Measurements from ENCODE around the gene SLC66A3. TPM values are rescaled to one million over a fixed set of nuclear protein-coding genes. Genes with fewer than 3 reads are reported as not detected.

SLC66A3 gene
- total RNA-seq, 1 experiment from 2014 or later, result 12.5 TPM

DNA sequence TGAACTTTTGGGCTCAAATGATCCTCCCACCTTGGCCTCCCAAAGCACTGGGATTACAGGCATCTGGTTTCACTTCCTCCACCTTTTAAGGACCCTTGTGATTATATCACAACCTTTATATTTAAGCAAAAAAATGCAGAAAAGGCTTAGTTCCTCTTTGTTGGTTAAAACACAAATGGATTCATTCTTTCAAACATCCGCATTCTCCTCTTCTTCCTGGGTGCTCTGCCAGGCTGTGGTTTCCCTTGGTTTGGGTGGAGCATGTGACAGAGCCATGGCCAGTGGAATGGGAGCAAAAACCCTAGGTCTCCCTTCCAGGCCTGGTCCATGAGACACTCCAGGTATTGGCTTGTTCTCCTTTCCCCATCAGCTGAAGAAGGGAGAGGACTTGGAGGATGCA lies 9.9 kb upstream of the SLC66A3 start:
- H3K36me3 Mint-ChIP-seq, result no peaks in the 10 kb centered on the region
- POLR2A ChIA-PET, result no interaction called here
- no peaks in the 10 kb centered on the region for H3K27me3 Mint-ChIP-seq (ENCODE audit: low read depth)
- CTCF ChIA-PET, result interaction anchor here (1.8 to 1.9 kb wide), 2 partner anchors 12 to 301 kb away, joined by 7 read pairs; a partner anchor contains a TSS
- peaks cover 17% of the 10 kb centered on the region for H3K9me3 Mint-ChIP-seq
- no peak overlapping the region for H3K4me3 Mint-ChIP-seq
- no peaks in the 10 kb centered on the region for H3K4me1 Mint-ChIP-seq
- H3K27ac Mint-ChIP-seq, result no peak overlapping the region
- no peak for DNase-seq (ENCODE audit: low spot score)
- ATAC-seq, result no peak
- TF ChIP-seq IRF2 (CRISPR knock-in tag; IDR thresholded peaks at IDR 0.05; ENCODE audit: borderline replicate concordance, low read depth) (no peak), ATF1 (CRISPR knock-in tag; IDR thresholded peaks at IDR 0.05) (no peak), SP1 (CRISPR knock-in tag; conservative IDR thresholded peaks at IDR 0.05) (no peak), NFATC4 (CRISPR knock-in tag; IDR thresholded peaks at IDR 0.05) (no peak), RORB (CRISPR knock-in tag; IDR thresholded peaks at IDR 0.05) (no peak), ETV6 (CRISPR knock-in tag; IDR thresholded peaks at IDR 0.05) (no peak), TEAD1 (CRISPR knock-in tag; IDR thresholded peaks at IDR 0.05) (no peak), HMGA2 (CRISPR knock-in tag; IDR thresholded peaks at IDR 0.05) (no peak)
- TF ChIP-seq, protein P1, sequence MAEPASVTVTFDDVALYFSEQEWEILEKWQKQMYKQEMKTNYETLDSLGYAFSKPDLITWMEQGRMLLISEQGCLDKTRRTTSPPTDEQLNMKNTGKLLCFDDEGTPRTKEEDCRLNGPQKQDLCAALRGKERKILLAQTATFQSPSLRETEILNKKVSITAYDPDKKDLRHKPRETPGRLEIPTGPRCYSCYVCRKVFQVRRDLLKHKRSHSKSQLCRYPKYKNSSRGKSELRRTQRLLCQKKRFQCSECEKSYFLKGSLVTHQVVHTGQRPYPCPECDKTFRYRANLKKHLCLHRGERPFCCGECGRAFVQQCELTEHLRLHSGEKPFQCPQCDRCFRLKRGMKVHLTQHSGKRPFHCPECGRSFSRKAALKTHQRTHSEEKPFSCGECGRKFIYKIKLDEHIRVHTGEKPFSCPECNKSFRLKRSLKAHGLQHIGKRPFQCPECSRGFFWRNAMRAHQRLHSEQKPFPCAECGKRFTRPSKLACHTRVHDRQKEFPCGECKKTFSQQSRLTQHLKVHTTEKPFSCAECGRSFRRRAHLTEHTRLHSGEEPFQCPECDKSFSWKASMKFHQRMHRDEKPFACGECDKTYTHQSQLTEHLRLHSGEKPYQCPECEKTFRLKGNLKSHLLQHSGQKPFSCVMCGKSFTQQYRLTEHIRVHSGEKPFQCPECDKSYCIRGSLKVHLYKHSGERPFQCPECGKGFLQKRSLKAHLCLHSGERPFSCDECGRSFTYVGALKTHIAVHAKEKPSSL (CRISPR knock-in tag; conservative IDR thresholded peaks at IDR 0.05), result no peak
- TF ChIP-seq, protein P2, sequence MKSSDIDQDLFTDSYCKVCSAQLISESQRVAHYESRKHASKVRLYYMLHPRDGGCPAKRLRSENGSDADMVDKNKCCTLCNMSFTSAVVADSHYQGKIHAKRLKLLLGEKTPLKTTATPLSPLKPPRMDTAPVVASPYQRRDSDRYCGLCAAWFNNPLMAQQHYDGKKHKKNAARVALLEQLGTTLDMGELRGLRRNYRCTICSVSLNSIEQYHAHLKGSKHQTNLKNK (CRISPR knock-in tag; IDR thresholded peaks at IDR 0.05), result no peak
- TF ChIP-seq, protein P3, sequence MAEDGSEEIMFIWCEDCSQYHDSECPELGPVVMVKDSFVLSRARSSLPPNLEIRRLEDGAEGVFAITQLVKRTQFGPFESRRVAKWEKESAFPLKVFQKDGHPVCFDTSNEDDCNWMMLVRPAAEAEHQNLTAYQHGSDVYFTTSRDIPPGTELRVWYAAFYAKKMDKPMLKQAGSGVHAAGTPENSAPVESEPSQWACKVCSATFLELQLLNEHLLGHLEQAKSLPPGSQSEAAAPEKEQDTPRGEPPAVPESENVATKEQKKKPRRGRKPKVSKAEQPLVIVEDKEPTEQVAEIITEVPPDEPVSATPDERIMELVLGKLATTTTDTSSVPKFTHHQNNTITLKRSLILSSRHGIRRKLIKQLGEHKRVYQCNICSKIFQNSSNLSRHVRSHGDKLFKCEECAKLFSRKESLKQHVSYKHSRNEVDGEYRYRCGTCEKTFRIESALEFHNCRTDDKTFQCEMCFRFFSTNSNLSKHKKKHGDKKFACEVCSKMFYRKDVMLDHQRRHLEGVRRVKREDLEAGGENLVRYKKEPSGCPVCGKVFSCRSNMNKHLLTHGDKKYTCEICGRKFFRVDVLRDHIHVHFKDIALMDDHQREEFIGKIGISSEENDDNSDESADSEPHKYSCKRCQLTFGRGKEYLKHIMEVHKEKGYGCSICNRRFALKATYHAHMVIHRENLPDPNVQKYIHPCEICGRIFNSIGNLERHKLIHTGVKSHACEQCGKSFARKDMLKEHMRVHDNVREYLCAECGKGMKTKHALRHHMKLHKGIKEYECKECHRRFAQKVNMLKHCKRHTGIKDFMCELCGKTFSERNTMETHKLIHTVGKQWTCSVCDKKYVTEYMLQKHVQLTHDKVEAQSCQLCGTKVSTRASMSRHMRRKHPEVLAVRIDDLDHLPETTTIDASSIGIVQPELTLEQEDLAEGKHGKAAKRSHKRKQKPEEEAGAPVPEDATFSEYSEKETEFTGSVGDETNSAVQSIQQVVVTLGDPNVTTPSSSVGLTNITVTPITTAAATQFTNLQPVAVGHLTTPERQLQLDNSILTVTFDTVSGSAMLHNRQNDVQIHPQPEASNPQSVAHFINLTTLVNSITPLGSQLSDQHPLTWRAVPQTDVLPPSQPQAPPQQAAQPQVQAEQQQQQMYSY (CRISPR knock-in tag; IDR thresholded peaks at IDR 0.05), result no peak
- TF ChIP-seq, protein P4, sequence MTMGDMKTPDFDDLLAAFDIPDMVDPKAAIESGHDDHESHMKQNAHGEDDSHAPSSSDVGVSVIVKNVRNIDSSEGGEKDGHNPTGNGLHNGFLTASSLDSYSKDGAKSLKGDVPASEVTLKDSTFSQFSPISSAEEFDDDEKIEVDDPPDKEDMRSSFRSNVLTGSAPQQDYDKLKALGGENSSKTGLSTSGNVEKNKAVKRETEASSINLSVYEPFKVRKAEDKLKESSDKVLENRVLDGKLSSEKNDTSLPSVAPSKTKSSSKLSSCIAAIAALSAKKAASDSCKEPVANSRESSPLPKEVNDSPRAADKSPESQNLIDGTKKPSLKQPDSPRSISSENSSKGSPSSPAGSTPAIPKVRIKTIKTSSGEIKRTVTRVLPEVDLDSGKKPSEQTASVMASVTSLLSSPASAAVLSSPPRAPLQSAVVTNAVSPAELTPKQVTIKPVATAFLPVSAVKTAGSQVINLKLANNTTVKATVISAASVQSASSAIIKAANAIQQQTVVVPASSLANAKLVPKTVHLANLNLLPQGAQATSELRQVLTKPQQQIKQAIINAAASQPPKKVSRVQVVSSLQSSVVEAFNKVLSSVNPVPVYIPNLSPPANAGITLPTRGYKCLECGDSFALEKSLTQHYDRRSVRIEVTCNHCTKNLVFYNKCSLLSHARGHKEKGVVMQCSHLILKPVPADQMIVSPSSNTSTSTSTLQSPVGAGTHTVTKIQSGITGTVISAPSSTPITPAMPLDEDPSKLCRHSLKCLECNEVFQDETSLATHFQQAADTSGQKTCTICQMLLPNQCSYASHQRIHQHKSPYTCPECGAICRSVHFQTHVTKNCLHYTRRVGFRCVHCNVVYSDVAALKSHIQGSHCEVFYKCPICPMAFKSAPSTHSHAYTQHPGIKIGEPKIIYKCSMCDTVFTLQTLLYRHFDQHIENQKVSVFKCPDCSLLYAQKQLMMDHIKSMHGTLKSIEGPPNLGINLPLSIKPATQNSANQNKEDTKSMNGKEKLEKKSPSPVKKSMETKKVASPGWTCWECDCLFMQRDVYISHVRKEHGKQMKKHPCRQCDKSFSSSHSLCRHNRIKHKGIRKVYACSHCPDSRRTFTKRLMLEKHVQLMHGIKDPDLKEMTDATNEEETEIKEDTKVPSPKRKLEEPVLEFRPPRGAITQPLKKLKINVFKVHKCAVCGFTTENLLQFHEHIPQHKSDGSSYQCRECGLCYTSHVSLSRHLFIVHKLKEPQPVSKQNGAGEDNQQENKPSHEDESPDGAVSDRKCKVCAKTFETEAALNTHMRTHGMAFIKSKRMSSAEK (CRISPR knock-in tag; IDR thresholded peaks at IDR 0.05; ENCODE audit: borderline replicate concordance), result no peak
- TF ChIP-seq, protein P5, sequence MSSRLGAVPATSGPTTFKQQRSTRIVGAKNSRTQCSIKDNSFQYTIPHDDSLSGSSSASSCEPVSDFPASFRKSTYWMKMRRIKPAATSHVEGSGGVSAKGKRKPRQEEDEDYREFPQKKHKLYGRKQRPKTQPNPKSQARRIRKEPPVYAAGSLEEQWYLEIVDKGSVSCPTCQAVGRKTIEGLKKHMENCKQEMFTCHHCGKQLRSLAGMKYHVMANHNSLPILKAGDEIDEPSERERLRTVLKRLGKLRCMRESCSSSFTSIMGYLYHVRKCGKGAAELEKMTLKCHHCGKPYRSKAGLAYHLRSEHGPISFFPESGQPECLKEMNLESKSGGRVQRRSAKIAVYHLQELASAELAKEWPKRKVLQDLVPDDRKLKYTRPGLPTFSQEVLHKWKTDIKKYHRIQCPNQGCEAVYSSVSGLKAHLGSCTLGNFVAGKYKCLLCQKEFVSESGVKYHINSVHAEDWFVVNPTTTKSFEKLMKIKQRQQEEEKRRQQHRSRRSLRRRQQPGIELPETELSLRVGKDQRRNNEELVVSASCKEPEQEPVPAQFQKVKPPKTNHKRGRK (CRISPR knock-in tag; IDR thresholded peaks at IDR 0.05; ENCODE audit: borderline replicate concordance), result no peak
- TF ChIP-seq, protein P6, sequence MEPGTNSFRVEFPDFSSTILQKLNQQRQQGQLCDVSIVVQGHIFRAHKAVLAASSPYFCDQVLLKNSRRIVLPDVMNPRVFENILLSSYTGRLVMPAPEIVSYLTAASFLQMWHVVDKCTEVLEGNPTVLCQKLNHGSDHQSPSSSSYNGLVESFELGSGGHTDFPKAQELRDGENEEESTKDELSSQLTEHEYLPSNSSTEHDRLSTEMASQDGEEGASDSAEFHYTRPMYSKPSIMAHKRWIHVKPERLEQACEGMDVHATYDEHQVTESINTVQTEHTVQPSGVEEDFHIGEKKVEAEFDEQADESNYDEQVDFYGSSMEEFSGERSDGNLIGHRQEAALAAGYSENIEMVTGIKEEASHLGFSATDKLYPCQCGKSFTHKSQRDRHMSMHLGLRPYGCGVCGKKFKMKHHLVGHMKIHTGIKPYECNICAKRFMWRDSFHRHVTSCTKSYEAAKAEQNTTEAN (CRISPR knock-in tag; IDR thresholded peaks at IDR 0.05), result no peak
- TF ChIP-seq, protein P7, sequence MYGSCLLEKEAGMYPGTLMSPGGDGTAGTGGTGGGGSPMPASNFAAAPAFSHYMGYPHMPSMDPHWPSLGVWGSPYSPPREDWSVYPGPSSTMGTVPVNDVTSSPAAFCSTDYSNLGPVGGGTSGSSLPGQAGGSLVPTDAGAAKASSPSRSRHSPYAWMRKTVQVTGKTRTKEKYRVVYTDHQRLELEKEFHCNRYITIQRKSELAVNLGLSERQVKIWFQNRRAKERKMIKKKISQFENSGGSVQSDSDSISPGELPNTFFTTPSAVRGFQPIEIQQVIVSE (CRISPR knock-in tag; IDR thresholded peaks at IDR 0.05; ENCODE audit: borderline replicate concordance), result no peak
- TF ChIP-seq, protein P8, sequence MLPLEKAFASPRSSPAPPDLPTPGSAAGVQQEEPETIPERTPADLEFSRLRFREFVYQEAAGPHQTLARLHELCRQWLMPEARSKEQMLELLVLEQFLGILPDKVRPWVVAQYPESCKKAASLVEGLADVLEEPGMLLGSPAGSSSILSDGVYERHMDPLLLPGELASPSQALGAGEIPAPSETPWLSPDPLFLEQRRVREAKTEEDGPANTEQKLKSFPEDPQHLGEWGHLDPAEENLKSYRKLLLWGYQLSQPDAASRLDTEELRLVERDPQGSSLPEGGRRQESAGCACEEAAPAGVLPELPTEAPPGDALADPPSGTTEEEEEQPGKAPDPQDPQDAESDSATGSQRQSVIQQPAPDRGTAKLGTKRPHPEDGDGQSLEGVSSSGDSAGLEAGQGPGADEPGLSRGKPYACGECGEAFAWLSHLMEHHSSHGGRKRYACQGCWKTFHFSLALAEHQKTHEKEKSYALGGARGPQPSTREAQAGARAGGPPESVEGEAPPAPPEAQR (CRISPR knock-in tag; IDR thresholded peaks at IDR 0.05), result no peak
- TF ChIP-seq, protein P9, sequence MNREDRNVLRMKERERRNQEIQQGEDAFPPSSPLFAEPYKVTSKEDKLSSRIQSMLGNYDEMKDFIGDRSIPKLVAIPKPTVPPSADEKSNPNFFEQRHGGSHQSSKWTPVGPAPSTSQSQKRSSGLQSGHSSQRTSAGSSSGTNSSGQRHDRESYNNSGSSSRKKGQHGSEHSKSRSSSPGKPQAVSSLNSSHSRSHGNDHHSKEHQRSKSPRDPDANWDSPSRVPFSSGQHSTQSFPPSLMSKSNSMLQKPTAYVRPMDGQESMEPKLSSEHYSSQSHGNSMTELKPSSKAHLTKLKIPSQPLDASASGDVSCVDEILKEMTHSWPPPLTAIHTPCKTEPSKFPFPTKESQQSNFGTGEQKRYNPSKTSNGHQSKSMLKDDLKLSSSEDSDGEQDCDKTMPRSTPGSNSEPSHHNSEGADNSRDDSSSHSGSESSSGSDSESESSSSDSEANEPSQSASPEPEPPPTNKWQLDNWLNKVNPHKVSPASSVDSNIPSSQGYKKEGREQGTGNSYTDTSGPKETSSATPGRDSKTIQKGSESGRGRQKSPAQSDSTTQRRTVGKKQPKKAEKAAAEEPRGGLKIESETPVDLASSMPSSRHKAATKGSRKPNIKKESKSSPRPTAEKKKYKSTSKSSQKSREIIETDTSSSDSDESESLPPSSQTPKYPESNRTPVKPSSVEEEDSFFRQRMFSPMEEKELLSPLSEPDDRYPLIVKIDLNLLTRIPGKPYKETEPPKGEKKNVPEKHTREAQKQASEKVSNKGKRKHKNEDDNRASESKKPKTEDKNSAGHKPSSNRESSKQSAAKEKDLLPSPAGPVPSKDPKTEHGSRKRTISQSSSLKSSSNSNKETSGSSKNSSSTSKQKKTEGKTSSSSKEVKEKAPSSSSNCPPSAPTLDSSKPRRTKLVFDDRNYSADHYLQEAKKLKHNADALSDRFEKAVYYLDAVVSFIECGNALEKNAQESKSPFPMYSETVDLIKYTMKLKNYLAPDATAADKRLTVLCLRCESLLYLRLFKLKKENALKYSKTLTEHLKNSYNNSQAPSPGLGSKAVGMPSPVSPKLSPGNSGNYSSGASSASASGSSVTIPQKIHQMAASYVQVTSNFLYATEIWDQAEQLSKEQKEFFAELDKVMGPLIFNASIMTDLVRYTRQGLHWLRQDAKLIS (CRISPR knock-in tag; IDR thresholded peaks at IDR 0.05; ENCODE audit: borderline replicate concordance), result no peak
